HEK293T (cell line): Measurements from ENCODE around the gene CXCL6.

Experiments
- CTCF ChIA-PET: fragments of 350-600 bp; formaldehyde crosslinking; extraction: SDS; loops from one replicate; lab custom pipeline; 2021; ENCODE audit warnings: antibody characterized with exemption, inconsistent platforms; lab: Yijun Ruan, JAX
- POLR2A ChIA-PET: fragments of 350-600 bp; formaldehyde crosslinking; extraction: SDS; loops from one replicate; lab custom pipeline; 2020; ENCODE audit warnings: antibody characterized with exemption, inconsistent platforms; lab: Yijun Ruan, JAX
- DNase-seq: peaks from one replicate; pipeline ENCODE4 v3.0.0; 2012; ENCODE audit warnings: mixed read lengths; ENCODE audit errors: extremely low spot score
- ARNT ChIP-seq: fragments of 450-650 bp; IDR thresholded peaks from 2 replicates; pipeline ENCODE4 v1.6.1; 2017; ENCODE audit warnings: mild to moderate bottlenecking
- BHLHE40 ChIP-seq: fragments of 450-650 bp; IDR thresholded peaks from 2 replicates; pipeline ENCODE4 v1.6.1; 2016; ENCODE audit warnings: mild to moderate bottlenecking, moderate library complexity, borderline replicate concordance
- CTBP1 ChIP-seq: fragments of 450-650 bp; IDR thresholded peaks from 2 replicates; pipeline ENCODE4 v1.6.1; 2016; ENCODE audit warnings: borderline replicate concordance
- ELF4 ChIP-seq: fragments of 450-650 bp; IDR thresholded peaks from 2 replicates; pipeline ENCODE4 v1.6.1; 2017; ENCODE audit warnings: antibody characterized with exemption
- FOXA1 ChIP-seq: fragments of 450-650 bp; IDR thresholded peaks from 2 replicates; pipeline ENCODE4 v1.6.1; 2016; ENCODE audit warnings: mild to moderate bottlenecking
- FOXK2 ChIP-seq: fragments of 450-650 bp; IDR thresholded peaks from 2 replicates; pipeline ENCODE4 v1.6.1; 2016; ENCODE audit warnings: mild to moderate bottlenecking
- FOXM1 ChIP-seq: fragments of 450-650 bp; IDR thresholded peaks from 2 replicates; pipeline ENCODE4 v1.6.1; 2017; ENCODE audit warnings: mild to moderate bottlenecking, borderline replicate concordance
- HDGF ChIP-seq: fragments of 450-650 bp; IDR thresholded peaks from 2 replicates; pipeline ENCODE4 v1.6.1; 2017; ENCODE audit warnings: antibody characterized with exemption, borderline replicate concordance
- L3MBTL2 ChIP-seq: fragments of 450-650 bp; conservative IDR thresholded peaks from 2 replicates; pipeline ENCODE4 v1.6.1; 2016; ENCODE audit warnings: mild to moderate bottlenecking
- LEF1 ChIP-seq: fragments of 450-650 bp; IDR thresholded peaks from 2 replicates; pipeline ENCODE4 v1.6.1; 2017; ENCODE audit warnings: mild to moderate bottlenecking, borderline replicate concordance
- NFRKB ChIP-seq: fragments of 450-650 bp; IDR thresholded peaks from 2 replicates; pipeline ENCODE4 v1.6.1; 2016; ENCODE audit warnings: mild to moderate bottlenecking, moderate library complexity
- SP1 ChIP-seq: fragments of 450-650 bp; IDR thresholded peaks from 2 replicates; pipeline ENCODE4 v1.6.1; 2017
- SUZ12 ChIP-seq: fragments of 450-650 bp; IDR thresholded peaks from 2 replicates; pipeline ENCODE4 v1.6.1; 2016; ENCODE audit warnings: mild to moderate bottlenecking
- TARDBP ChIP-seq: fragments of 450-650 bp; IDR thresholded peaks from 2 replicates; pipeline ENCODE4 v1.6.1; 2016
- ZNF384 ChIP-seq: fragments of 450-650 bp; IDR thresholded peaks from 2 replicates; pipeline ENCODE4 v1.6.1; 2016
- TF ChIP-seq, protein P1 (sequence below): fragments of 450-650 bp; IDR thresholded peaks from 2 replicates; pipeline ENCODE4 v1.6.1; 2016

The CXCL6 gene

DNA sequence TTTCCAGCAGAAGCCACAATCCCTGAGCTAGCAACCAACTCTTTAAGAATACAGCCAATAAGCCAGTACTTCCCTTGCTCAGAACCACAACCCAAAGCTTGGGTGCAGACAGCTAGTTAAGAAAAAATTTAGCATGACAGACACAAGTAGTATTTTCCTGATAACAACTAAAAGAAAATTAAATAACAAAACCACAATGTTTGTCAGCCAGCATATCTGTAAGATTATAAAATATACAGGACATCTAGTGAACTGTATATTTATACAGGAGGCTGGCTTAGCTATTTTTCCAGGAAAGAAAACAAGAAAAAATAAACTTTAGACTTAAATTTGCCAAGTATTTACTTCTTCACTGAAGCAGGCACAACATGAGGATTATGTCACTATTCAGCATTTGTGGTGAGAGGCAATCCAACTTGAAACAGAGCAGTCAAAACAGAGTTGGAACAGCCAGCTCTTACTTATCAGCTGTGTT, 23.2 kb downstream of the CXCL6 start:
- TF ChIP-seq TARDBP: no peak
- no peak for TF ChIP-seq ZNF384
- no peak for TF ChIP-seq FOXM1
- no peak for TF ChIP-seq LEF1
- no peak for TF ChIP-seq CTBP1
- no peak for TF ChIP-seq ELF4
- TF ChIP-seq, protein P1, sequence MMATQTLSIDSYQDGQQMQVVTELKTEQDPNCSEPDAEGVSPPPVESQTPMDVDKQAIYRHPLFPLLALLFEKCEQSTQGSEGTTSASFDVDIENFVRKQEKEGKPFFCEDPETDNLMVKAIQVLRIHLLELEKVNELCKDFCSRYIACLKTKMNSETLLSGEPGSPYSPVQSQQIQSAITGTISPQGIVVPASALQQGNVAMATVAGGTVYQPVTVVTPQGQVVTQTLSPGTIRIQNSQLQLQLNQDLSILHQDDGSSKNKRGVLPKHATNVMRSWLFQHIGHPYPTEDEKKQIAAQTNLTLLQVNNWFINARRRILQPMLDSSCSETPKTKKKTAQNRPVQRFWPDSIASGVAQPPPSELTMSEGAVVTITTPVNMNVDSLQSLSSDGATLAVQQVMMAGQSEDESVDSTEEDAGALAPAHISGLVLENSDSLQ: no peak
- TF ChIP-seq SP1: no peak
- TF ChIP-seq NFRKB: no peak
- no peak for TF ChIP-seq FOXK2
- no peak for TF ChIP-seq BHLHE40
- TF ChIP-seq HDGF: no peak
- no peak for DNase-seq

GRCh38 chr4:73860181-73860580, 23.7 kb downstream of the CXCL6 start:
- ChIA-PET CTCF (interaction anchor here (0.8 to 1.1 kb wide), 2 partner anchors 9 kb away, joined by 3 read pairs; partner anchors contain the start of gene CXCL1), POLR2A (no interaction called here)
- TF ChIP-seq HDGF (no peak), TARDBP (no peak), L3MBTL2 (no peak), ELF4 (no peak), ARNT (no peak), FOXA1 (no peak), FOXM1 (no peak), ZNF384 (no peak)
- TF ChIP-seq, protein P1: no peak
- no peak for DNase-seq

More for the DNA sequence above, 23.2 kb downstream of the CXCL6 start:
- POLR2A ChIA-PET: no interaction called here
- CTCF ChIA-PET: interaction anchor here (0.8 to 1.1 kb wide), 3 partner anchors 8 to 9 kb away, joined by 3 read pairs; partner anchors contain the start of gene CXCL1

GRCh38 chr4:73860917-73861316, 24.4 kb downstream of the CXCL6 start:
- DNase-seq: no peak
- TF ChIP-seq BHLHE40: no peak
- no peak for TF ChIP-seq ARNT
- no peak for TF ChIP-seq LEF1
- no peak for TF ChIP-seq FOXA1
- no peak for TF ChIP-seq SUZ12
- TF ChIP-seq TARDBP: no peak
- no peak for TF ChIP-seq L3MBTL2
- no peak for TF ChIP-seq HDGF
- TF ChIP-seq FOXM1: no peak
- no peak for TF ChIP-seq FOXK2
- no peak for TF ChIP-seq CTBP1
- TF ChIP-seq ZNF384: no peak
- no peak for TF ChIP-seq SP1
- POLR2A ChIA-PET: no interaction called here
- CTCF ChIA-PET: no interaction called here

GRCh38 chr4:73862322-73862721, 25.8 kb downstream of the CXCL6 start:
- ChIA-PET CTCF (no interaction called here), POLR2A (no interaction called here)
- TF ChIP-seq FOXM1: no peak
- no peak for DNase-seq

- CTCF ChIA-PET: interaction anchor here (0.5 to 1.0 kb wide), 3 partner anchors 56 to 391 kb away, joined by 3 to 4 read pairs (median 4); no protein-coding TSS in a partner anchor
- POLR2A ChIA-PET: no interaction called here
- TF ChIP-seq L3MBTL2: no peak
- no peak for TF ChIP-seq SUZ12
- no peak for TF ChIP-seq ZNF384
- TF ChIP-seq, protein P1: no peak
- DNase-seq: peak; percentile 45
Observed at GRCh38 chr4:73864365-73864764, 27.9 kb downstream of the CXCL6 start.

- ChIA-PET CTCF (interaction anchor here (0.5 to 1.0 kb wide), 2 partner anchors 55 to 390 kb away, joined by 4 read pairs; no protein-coding TSS in a partner anchor), POLR2A (no interaction called here)
- no peak for DNase-seq
- TF ChIP-seq FOXK2: no peak
- TF ChIP-seq HDGF: no peak
- TF ChIP-seq, protein P1: no peak
- no peak for TF ChIP-seq NFRKB
- TF ChIP-seq ZNF384: no peak
Observed at GRCh38 chr4:73864961-73865360, 28.5 kb downstream of the CXCL6 start.

DNA sequence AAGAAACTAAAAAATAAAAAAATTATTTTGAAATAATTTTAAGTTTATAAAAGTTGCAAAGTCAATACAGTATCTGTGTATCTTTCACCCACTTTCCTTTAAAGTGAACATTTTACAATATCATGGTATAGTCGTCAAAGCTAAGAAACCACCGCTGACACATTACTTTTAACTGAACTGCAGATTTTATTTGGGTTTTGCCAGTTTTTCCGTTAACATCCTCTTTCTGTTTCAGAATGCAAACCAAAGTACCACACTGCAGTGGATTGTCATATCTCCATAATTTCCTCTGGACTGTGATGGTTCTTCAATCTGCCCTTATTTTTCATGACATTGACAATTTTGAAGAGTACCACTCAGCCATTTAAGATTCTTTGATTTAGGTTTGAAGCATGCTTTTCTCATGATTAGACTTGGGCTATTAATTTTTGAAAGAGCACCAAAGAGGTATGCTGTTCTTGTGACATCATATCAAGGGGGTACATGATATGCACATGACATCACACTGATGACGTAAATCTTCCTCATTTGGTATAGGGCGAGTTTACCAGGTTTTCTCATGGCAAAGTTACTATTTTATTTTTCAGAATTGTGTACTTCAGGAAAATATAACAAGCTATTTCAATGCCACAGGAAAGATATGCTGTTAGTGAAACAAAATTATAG, 29.1 kb downstream of the CXCL6 start:
- DNase-seq: no peak
- CTCF ChIA-PET: no interaction called here
- POLR2A ChIA-PET: no interaction called here
- no peak for TF ChIP-seq FOXM1
- TF ChIP-seq HDGF: no peak
- TF ChIP-seq SUZ12: no peak
- TF ChIP-seq SP1: no peak
- no peak for TF ChIP-seq CTBP1
- TF ChIP-seq NFRKB: no peak
- no peak for TF ChIP-seq LEF1
- TF ChIP-seq ELF4: no peak
- TF ChIP-seq FOXK2: no peak
- TF ChIP-seq ZNF384: no peak
- TF ChIP-seq L3MBTL2: no peak
- TF ChIP-seq FOXA1: no peak
- TF ChIP-seq, protein P1: no peak
- no peak for TF ChIP-seq BHLHE40
- TF ChIP-seq ARNT: no peak
- TF ChIP-seq TARDBP: no peak
